Adrenal gland (tissue), 5 donors: ENCODE data around the gene ANXA1.

Source experiments
- CTCF ChIP-seq, 6 experiments: fragments of 450-650 bp in 4 of 6; fragments of 200-600 bp in 2 of 6; sonication (generic) in 1 of 6; IDR thresholded peaks; 1 replicate in 5 of 6; 2 replicates in 1 of 6; pipeline versions ENCODE4 v1.5.1 to v1.8.0; 2016 to 2021; ENCODE audit warnings: antibody characterized with exemption in 6 of 6, mild to moderate bottlenecking in 2 of 6, moderate library complexity in 1 of 6
- POLR2A ChIP-seq, 2 donors: fragments of 450-650 bp; IDR thresholded peaks; one replicate each; pipeline ENCODE4 v1.6.1; 2017; ENCODE audit warnings: antibody characterized with exemption in 2 of 2, mild to moderate bottlenecking in 2 of 2, moderate library complexity in 1 of 2
- donor health status: DM: no; HTN: no; CAD: no.

- no peak for TF ChIP-seq CTCF (IDR thresholded peaks at IDR 0.05)
- TF ChIP-seq POLR2A (IDR thresholded peaks at IDR 0.05): no peak
Measured at GRCh38 chr9:73183428-73183827, 31.8 kb downstream of the ANXA1 start.
